ENCODE measurements around the gene B4GALT6.
"Not testable (repeated sequence)": the region's sequence is repeated elsewhere in the genome, so short reads cannot be mapped to it uniquely, and the experiment has no call there.

B4GALT6 gene, protein sequence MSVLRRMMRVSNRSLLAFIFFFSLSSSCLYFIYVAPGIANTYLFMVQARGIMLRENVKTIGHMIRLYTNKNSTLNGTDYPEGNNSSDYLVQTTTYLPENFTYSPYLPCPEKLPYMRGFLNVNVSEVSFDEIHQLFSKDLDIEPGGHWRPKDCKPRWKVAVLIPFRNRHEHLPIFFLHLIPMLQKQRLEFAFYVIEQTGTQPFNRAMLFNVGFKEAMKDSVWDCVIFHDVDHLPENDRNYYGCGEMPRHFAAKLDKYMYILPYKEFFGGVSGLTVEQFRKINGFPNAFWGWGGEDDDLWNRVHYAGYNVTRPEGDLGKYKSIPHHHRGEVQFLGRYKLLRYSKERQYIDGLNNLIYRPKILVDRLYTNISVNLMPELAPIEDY

GRCh38 chr18:31684279-31685096, at the start of gene B4GALT6:
Gene B4GALT6 (minus strand): TSS chr18:31684581. CDS start chr18:31684426, 155 bp downstream.
- no peak for DNase-seq (ENCODE audit: low read depth)

GRCh38 chr18:31731628-31732027, 47.2 kb upstream of the B4GALT6 start:
- DNase-seq (ENCODE audit: low read depth): no peak

DNA sequence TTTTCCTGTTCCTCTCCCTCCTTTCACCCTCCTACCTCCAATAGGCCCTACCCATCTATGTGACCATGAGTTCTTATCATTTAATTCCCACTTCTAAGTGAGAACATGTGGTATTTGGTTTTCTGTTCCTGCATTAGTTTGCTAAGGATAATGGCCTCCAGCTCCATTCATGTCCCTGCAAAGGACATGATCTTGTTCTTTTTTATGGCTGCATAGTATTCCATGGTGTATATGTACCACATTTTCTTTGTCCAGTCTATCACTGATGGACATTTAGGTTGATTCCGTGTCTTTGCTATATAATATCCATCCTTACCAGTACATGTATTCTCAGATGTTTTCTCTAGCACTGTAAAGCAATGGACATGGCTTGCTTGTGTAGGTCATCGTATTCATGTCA, 44.8 kb upstream of the B4GALT6 start:
- not testable (repeated sequence) for DNase-seq (ENCODE audit: low read depth)

DNA sequence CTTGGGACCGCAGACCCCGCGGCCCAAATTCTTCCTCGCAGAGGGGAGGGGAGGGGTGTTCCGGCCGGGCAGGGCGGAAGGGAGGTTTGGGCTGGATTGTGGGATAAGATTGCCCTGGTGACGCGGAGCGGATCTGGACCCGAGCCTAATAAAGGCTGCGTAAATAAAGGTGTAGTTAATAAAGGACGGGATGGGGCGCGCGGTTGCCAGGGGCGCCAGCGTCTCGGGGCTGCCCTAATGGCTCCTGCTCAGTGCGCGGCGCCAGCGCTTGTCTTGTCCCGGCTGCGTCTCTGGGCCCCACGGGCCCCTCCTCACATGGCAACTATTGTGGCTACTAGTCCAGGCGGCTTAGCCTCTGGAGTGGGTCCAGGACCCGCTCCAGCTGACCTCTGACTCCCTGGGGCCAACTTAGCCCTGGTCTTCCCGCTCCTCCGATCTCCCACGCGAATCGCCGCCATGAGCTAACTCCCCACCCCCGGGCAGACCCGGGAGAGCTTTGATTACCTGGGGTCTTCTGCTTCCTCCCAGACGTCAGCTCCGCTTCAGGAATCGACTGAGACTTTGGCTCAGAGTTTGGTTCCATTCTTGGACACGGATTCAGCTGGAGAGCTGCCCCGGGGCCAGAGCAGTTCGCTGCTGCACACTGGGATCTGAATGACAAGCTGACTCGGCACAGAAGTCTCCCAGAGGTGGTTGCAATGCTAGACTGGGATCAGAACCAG, 39.8 kb upstream of the B4GALT6 start:
- no peak for DNase-seq (ENCODE audit: low read depth)

DNA sequence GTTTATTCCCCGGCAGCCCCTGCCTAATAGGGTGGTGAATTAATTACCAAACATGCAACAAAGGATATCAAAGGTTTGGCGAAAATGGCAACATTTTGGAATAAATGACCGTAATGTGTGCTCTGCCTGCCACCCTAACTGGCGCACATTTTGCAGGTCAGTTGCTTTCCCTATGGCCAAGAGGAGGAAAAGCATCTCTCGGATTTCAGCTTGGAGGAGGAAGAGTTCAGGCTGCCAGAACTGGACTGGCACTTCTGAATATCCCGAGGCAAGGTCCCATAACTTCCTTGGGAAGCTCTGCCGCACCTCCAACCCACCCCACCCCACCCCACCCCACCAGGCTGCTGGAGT, 39.2 kb upstream of the B4GALT6 start:
- no peak for DNase-seq (ENCODE audit: low read depth)

DNA sequence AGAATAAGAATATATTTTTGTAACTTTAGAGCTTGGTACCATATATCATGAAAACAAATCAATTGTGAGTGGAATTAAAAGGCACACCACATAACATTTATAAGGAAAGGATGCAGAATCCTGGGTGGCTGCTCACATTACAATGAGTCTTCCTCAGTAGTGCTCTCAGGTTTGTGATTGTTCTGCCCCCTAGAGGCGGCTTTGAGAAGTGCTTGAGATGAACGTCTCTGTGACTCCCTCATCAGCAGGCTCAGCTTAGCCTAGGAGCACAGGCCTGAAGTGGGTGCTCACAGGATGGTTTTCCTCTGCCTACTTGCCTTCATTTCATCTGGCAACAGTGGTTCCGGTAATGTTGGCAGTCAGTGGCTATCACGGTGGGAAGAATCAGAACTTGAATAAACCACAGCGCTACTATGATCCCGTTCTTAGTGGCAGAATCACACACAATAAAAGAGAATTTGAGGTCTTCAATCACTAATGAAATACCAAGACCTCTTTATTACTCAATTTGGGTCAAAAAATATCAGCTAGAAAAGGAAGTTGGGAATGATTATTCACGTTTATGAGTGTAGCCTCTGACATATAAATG, 38.1 kb upstream of the B4GALT6 start:
- peak; percentile 44 for DNase-seq (ENCODE audit: low read depth)

GRCh38 chr18:31721601-31722000, 37.2 kb upstream of the B4GALT6 start:
- DNase-seq (ENCODE audit: low read depth): no peak

GRCh38 chr18:31720867-31721266, 36.5 kb upstream of the B4GALT6 start:
- DNase-seq (ENCODE audit: low read depth): no peak

- no peak for DNase-seq (ENCODE audit: low read depth)
Measured at GRCh38 chr18:31719363-31720006, 35.1 kb upstream of the B4GALT6 start.

DNA sequence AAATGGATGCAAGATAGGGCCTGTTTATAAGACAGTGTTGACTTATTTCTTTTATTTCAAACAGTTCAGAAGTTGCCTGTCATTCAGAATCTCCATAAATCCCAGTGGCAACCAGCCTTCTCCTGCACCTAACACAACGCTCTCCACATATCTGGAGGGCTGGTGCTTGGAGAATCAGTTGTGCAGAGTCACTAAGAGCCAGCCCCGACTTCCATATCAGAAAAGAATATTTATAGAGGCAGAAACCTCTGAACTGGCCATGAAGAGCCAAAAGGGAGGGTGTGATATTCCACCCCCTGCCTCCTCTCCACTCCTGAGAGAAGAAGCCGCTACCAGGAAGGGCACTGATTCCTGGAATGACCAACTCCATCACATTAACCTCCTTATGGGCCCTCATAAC, 34.0 kb upstream of the B4GALT6 start:
- no peak for DNase-seq (ENCODE audit: low read depth)

DNA sequence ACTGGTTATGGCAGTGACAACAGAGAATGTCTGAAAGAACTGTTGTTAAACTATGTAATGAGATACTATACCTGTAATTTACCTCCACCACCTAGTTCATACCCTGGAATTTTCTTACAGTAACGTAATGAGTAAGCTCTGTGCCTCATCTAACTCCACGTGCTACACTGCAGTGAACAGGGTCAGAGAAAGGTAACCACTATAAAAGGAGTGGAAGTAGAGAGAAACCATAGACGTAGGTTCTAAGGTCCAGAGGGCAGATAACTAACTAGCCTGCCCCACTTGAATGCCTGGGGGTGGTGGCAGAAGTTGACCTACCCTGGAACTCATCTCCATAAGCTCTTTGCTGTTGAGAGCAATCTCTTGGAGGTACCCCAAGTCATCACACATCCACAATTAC, 32.0 kb upstream of the B4GALT6 start:
- no peak for DNase-seq (ENCODE audit: low read depth)

- no peak for DNase-seq (ENCODE audit: low read depth)
Measured at GRCh38 chr18:31711365-31712172, 27.2 kb upstream of the B4GALT6 start.

- no peak for DNase-seq (ENCODE audit: low read depth)
Measured at GRCh38 chr18:31710826-31711225, 26.4 kb upstream of the B4GALT6 start.

- DNase-seq (ENCODE audit: low read depth): no peak
Measured at GRCh38 chr18:31707815-31708214, 23.4 kb upstream of the B4GALT6 start.

DNA sequence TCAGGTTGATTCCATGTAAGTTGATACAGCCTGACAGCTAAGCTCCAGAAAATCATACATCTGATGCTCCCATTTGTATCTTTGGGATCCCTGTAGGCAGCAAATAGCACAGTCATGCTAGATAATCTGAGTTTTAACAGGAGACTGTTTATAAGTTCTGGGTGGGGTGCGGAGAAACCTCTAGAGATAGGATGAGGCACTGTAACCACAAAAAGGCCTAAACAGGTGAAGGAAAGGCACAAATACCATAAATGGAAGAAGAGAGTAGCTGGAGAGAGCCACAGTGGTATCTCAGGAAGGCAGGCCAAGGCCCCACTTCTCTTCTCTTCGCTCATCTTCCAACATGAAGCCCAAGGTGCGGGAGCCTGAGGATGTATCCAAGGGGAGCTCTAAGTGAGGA, 18.1 kb upstream of the B4GALT6 start:
- no peak for DNase-seq (ENCODE audit: low read depth)

- no peak for DNase-seq (ENCODE audit: low read depth)
Measured at GRCh38 chr18:31701744-31702143, 17.4 kb upstream of the B4GALT6 start.

DNA sequence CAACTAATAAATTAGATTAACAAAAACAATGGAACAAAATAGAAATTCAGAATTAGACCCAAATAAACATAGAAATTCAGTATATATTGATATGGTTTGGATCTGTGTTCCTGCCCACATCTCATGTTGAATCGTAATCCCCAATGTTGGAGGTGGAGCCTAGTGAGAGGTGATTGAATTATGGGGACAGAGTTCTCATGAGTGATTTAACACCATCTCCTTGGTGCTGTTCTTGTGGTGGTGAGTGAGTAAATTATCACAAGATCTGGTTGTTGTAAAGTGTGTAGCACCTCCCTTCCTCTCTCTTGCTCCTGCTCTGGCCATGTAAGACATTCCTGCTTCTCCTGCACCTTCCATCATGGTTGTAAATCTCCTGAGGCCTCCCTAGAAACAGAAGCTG, 16.6 kb upstream of the B4GALT6 start:
- no peak for DNase-seq (ENCODE audit: low read depth)

- no peak for DNase-seq (ENCODE audit: low read depth)
Measured at GRCh38 chr18:31697351-31698298, 13.2 kb upstream of the B4GALT6 start.

DNA sequence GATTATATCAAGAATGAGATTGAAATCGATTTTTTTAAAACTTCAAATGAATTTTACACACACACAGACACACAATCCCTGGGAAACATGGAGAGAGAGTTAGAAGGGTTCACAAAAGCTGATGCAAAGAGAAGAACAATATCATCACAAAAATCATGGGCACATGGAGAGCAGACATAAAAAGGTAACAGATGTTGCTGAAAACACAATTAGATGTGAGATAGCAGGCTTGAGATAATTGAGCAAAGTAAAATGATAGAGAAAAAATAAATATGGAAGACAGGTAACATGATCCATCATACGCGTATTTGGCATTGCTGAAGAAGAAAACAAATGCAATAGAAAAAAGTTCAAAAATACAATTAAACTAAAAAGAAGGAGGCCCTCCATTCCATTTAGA, 11.6 kb upstream of the B4GALT6 start:
- DNase-seq (ENCODE audit: low read depth): no peak

DNA sequence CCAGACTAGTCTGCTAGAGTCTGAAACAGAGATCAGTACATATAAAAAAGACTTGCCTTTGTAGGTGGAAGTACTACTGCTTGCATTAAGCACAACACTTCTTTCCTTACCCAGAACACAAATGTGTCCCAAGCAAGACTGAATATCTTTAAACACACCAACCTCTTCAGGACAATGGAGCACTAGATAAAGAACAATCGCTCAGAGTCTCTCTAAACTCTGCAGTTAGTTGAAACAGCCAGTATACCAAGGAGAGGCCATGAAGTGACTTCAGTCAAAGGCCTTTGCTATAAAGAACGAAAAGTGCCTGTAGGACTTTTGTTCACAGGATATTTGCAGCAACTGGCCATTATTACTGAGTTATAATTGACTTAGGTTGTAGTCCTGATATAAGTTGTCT, 9.9 kb upstream of the B4GALT6 start:
- no peak for DNase-seq (ENCODE audit: low read depth)

Data from stimulated activated CD8-positive, alpha-beta memory T cell treated with anti-CD3 and anti-CD28 coated beads, Interleukin-15, amount 100 ng/mL, for 24 hours (primary cell).